B cell (primary cell): ENCODE results near the gene HELLS. TPM values are rescaled to one million over a fixed set of nuclear protein-coding genes. Genes with fewer than 3 reads are reported as not detected.

Experiments used
- ATAC-seq: fragments of 200-7000 bp; cut with Tn5 transposase; one replicate; pipeline ENCODE4 v1.10.0; 2021; ENCODE audit warnings: low read depth, mild to moderate bottlenecking, moderate number of reproducible peaks, moderate library complexity
- CTCF ChIA-PET: fragments of 350-600 bp; sonication (Branson Sonifier 250); formaldehyde crosslinking; loops from one replicate; lab custom pipeline; 2021; ENCODE audit warnings: antibody characterized with exemption, inconsistent platforms; lab: Charles Lee
- POLR2A ChIA-PET: fragments of 350-600 bp; sonication (Branson Sonifier 250); formaldehyde crosslinking; loops from one replicate; lab custom pipeline; 2021; ENCODE audit warnings: antibody characterized with exemption; lab: Charles Lee
- DNase-seq: peaks from one replicate; pipeline ENCODE4 v3.0.0; 2013
- H2AFZ ChIP-seq: 2 replicates; pipeline ENCODE4 v1.6.1; 2012; ENCODE audit warnings: mild to moderate bottlenecking, low read depth, low read length; ENCODE audit not compliant: insufficient read depth, poor library complexity, severe bottlenecking
- H3K27ac ChIP-seq, 2 donors: 1 replicate in 1 of 2; 2 replicates in 1 of 2; pipeline ENCODE4 v1.5.1; 2012 to 2013; ENCODE audit warnings: low read length in 2 of 2, mild to moderate bottlenecking in 2 of 2, moderate library complexity in 1 of 2
- H3K27me3 ChIP-seq, 4 experiments: fragments of 200-600 bp in 1 of 4; sonication (generic) in 1 of 4; replicated peaks in 1 of 4; 1 replicate in 2 of 4; 2 replicates in 2 of 4; pipeline versions ENCODE4 v1.6.1 to v1.7.0; 2013 to 2016; ENCODE audit warnings: low read length in 3 of 4, mild to moderate bottlenecking in 2 of 4, mixed read lengths in 1 of 4, moderate library complexity in 1 of 4; ENCODE audit not compliant: insufficient read depth in 4 of 4, control insufficient read depth in 3 of 4; ENCODE audit errors: control extremely low read depth in 1 of 4
- H3K36me3 ChIP-seq, 2 experiments: replicated peaks in 1 of 2; 1 replicate in 1 of 2; 2 replicates in 1 of 2; pipeline versions ENCODE4 v1.6.1 to v1.7.1; 2013; ENCODE audit warnings: low read length in 1 of 2; ENCODE audit not compliant: insufficient read depth in 2 of 2, control insufficient read depth in 1 of 2; ENCODE audit errors: control extremely low read depth in 1 of 2, extremely low read depth in 1 of 2
- H3K4me1 ChIP-seq, 2 donors: fragments of 200-600 bp in 1 of 2; sonication (generic) in 1 of 2; 1 replicate in 1 of 2; 2 replicates in 1 of 2; pipeline versions ENCODE4 v1.5.1 to v1.6.1; 2013 to 2017; ENCODE audit warnings: low read length in 2 of 2; ENCODE audit not compliant: control insufficient read depth in 2 of 2, insufficient read depth in 2 of 2
- H3K4me2 ChIP-seq: replicated peaks from 2 replicates; pipeline ENCODE3; 2012; ENCODE audit warnings: mild to moderate bottlenecking, low read depth, low read length; ENCODE audit not compliant: poor library complexity, severe bottlenecking
- H3K4me3 ChIP-seq, 5 experiments: fragments of 200-600 bp in 1 of 5; sonication (generic) in 1 of 5; 1 replicate in 3 of 5; 2 replicates in 2 of 5; pipeline versions ENCODE4 v1.5.1 to v1.7.0; 2011 to 2016; ENCODE audit warnings: low read length in 4 of 5, mild to moderate bottlenecking in 4 of 5, low read depth in 2 of 5, control low read depth in 1 of 5, moderate library complexity in 1 of 5; ENCODE audit not compliant: insufficient read depth in 1 of 5; ENCODE audit errors: control extremely low read depth in 1 of 5, extremely low read depth in 1 of 5
- H3K79me2 ChIP-seq: fragments of 200-600 bp; sonication (generic); one replicate; pipeline ENCODE4 v1.6.0; 2016; ENCODE audit warnings: low read length; ENCODE audit not compliant: control insufficient read depth, insufficient read depth
- H3K9ac ChIP-seq: fragments of 200-600 bp; sonication (generic); 2 replicates; pipeline ENCODE4 v1.6.1; 2017; ENCODE audit warnings: mild to moderate bottlenecking, low read length, moderate library complexity
- H3K9me3 ChIP-seq, 3 donors: one replicate each; pipeline versions ENCODE4 v1.6.1 to v1.7.1; 2013; ENCODE audit warnings: low read length in 2 of 3; ENCODE audit not compliant: control insufficient read depth in 2 of 3, insufficient read depth in 1 of 3; ENCODE audit errors: control extremely low read depth in 1 of 3
- H4K20me1 ChIP-seq: 2 replicates; pipeline ENCODE4 v1.6.0; 2012; ENCODE audit warnings: mild to moderate bottlenecking, low read length; ENCODE audit not compliant: insufficient read depth, control insufficient read depth, poor library complexity, severe bottlenecking
- H3K27ac Mint-ChIP-seq: one replicate; pipeline ENCODE4 v1.8.0; 2021; ENCODE audit warnings: mixed read lengths
- H3K27me3 Mint-ChIP-seq: one replicate; pipeline ENCODE4 v1.8.0; 2021; ENCODE audit warnings: mixed read lengths
- H3K4me1 Mint-ChIP-seq: one replicate; pipeline ENCODE4 v1.8.0; 2021; ENCODE audit warnings: mixed read lengths
- H3K4me3 Mint-ChIP-seq: one replicate; pipeline ENCODE4 v1.8.0; 2021; ENCODE audit warnings: mixed read lengths
- H3K9me3 Mint-ChIP-seq: one replicate; pipeline ENCODE4 v1.8.0; 2022; ENCODE audit warnings: mixed read lengths; ENCODE audit not compliant: insufficient read depth
- CTCF ChIP-seq: fragments of 200-600 bp; IDR thresholded peaks from one replicate; pipeline ENCODE4 v1.8.0; 2022; ENCODE audit warnings: antibody characterized with exemption, mild to moderate bottlenecking
- EZH2 ChIP-seq: IDR thresholded peaks from 2 replicates; pipeline ENCODE4 v1.6.1; 2012; ENCODE audit warnings: borderline replicate concordance, low read depth, mild to moderate bottlenecking, moderate library complexity, low read length; ENCODE audit not compliant: insufficient read depth, poor library complexity, severe bottlenecking
- WGBS: methylation state at CpG from one replicate; pipeline ENCODE4 v1.1.5; 2013; ENCODE audit warnings: missing lambda C conversion rate; ENCODE audit not compliant: insufficient coverage; 5-methylcytosine and 5-hydroxymethylcytosine counted together
- intact Hi-C: fragments of 100-400 bp; cut with micrococcal nuclease; formaldehyde crosslinking; loops from one replicate; pipeline ENCODE4 v1.10.0; 2022
- polyA plus RNA-seq: library from polyadenylated mRNA; depleted of rRNA; stranded (reverse); fragments of >200 nt; gene quantifications from 2 replicates; pipeline ENCODE4 v1.2.3, GENCODE V29; 2012
- total RNA-seq, 2 donors: library from RNA; stranded (reverse); fragments of 120-200 nt in 1 of 2; gene quantifications; 1 replicate in 1 of 2; 2 replicates in 1 of 2; pipeline versions ENCODE4 v1.2.3 to v1.2.4, GENCODE V29; 2013 to 2022

Gene HELLS
- total and polyA plus RNA-seq, 2 donors (not counting 1 experiment from before 2014, with no cell fraction given), result 6.2 to 27.4 TPM

DNA sequence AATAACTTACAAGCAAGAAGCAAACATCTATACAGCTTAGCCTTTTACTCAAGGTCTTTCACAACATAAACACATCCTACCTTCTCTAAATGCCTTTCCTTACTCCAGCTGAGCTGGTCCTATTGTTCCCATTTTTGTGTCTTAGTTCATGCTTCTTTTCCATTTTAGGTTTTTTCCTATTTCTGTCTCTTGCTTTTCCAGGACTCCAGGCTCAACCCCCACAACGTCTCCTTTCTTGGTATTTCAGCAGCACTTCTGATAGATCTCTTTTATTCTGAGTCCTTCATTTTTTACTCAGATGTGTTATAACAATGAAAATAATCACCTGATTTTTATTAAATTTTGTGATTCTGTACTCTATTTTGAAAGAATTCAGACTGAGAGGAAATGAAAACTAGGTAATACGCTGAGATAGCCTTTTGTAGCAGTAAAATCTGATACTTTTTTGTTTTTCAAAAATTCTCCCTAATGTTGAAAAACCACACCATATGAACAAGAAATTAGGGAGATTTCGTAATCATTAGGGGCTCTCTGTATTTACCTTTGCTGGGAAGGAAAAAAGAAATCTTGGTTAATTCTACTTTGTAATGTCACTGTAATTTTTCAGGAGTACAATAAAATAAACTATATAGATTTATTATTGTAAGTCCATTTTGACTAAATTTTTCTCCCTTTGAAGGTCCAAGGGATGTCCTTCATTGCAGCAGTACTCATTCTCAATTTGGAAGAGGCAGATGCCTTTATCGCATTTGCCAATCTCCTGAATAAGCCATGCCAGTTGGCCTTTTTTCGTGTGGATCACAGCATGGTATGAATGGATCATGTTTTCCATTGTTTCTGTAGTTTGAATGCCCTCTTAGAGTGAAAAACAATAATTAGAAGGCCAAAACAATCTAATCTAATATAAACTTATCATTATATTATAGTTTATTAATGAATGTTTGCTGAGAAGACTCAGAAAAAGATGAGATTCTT is 24.0 kb upstream of the HELLS start:
- TF ChIP-seq EZH2, result no peak
- TF ChIP-seq CTCF, result no peak
- 100% methylated on average over 2 of the region's 5 CpGs for WGBS
- ATAC-seq (no peak), DNase-seq (no peak)
- H3K79me2 ChIP-seq, result no peaks in the 10 kb centered on the region
- H3K9me3 Mint-ChIP-seq, result no peaks in the 10 kb centered on the region
- POLR2A ChIA-PET, result no interaction called here
- H3K9me3 ChIP-seq, result no peaks in the 10 kb centered on the region
- CTCF ChIA-PET, result interaction anchor here (0.7 kb wide), 1 partner anchor 44 kb away, joined by 3 read pairs; no protein-coding TSS in a partner anchor
- H3K4me3 ChIP-seq, result no peak overlapping the region
- no peak overlapping the region for H3K4me2 ChIP-seq
- H3K27me3 Mint-ChIP-seq, result no peaks in the 10 kb centered on the region
- H2AFZ ChIP-seq, result no peak overlapping the region
- H3K4me1 Mint-ChIP-seq, result no peaks in the 10 kb centered on the region
- no peaks in the 10 kb centered on the region for H3K4me1 ChIP-seq
- H3K27ac Mint-ChIP-seq, result no peak overlapping the region
- no peaks in the 10 kb centered on the region for H3K27me3 ChIP-seq
- H4K20me1 ChIP-seq, result no peaks in the 10 kb centered on the region
- H3K9ac ChIP-seq, result no peak overlapping the region
- intact Hi-C loops, result no loop called here
- H3K27ac ChIP-seq, result no peak overlapping the region
- no peaks in the 10 kb centered on the region for H3K36me3 ChIP-seq
- H3K4me3 Mint-ChIP-seq, result no peak overlapping the region

- Histone ChIP-seq H3K4me2 (no peak overlapping the region), H3K27me3 (no peaks in the 10 kb centered on the region), H3K79me2 (no peaks in the 10 kb centered on the region), H4K20me1 (no peaks in the 10 kb centered on the region), H3K9me3 (no peaks in the 10 kb centered on the region), H3K4me3 (no peak overlapping the region), H3K36me3 (no peaks in the 10 kb centered on the region), H3K27ac (no peak overlapping the region), H3K4me1 (no peaks in the 10 kb centered on the region), H3K9ac (no peak overlapping the region), H2AFZ (no peak overlapping the region)
- DNase-seq (no peak), ATAC-seq (no peak)
- POLR2A ChIA-PET, result no interaction called here
- Mint-ChIP-seq H3K27me3 (no peaks in the 10 kb centered on the region), H3K4me1 (no peaks in the 10 kb centered on the region), H3K4me3 (no peak overlapping the region), H3K27ac (no peak overlapping the region), H3K9me3 (no peaks in the 10 kb centered on the region)
- intact Hi-C loops, result no loop called here
- 97% methylated on average over 5 of the region's 7 CpGs for WGBS
- TF ChIP-seq CTCF (no peak), EZH2 (no peak)
- CTCF ChIA-PET, result no interaction called here
Observed at GRCh38 chr10:94524146-94524545, 21.4 kb upstream of the HELLS start.
